HG03064 (cell line): ENCODE results near the gene WLS.

ENCODE experiments used
- ATAC-seq: cut with Tn5 transposase; IDR thresholded peaks from one replicate; pipeline ENCODE4 v1.9.1; 2021; ENCODE audit warnings: low read depth; ENCODE audit not compliant: unreplicated experiment

Gene WLS

GRCh38 chr1:68111519-68112436 lies 120.5 kb downstream of the WLS start:
- ATAC-seq: no peak

DNA sequence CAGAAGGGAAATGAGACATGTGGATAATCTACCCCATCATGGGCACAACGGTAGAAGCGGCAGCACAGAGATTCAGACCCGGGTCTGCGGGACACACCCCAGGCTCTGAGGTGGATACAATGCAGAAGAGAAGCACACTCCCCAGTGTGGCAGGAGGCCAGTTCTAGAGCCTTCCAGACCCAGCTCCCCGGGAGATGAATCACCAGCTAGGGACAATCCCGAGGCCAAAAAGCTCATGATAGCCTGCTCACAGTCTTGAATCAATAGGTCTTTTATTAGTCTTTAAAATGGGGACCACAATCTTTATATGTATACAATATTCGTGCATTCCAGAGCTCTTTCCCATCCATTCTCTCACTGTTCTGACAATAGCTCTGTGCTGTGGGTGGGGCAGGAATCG lies 124.6 kb downstream of the WLS start:
- ATAC-seq: no peak

- ATAC-seq: no peak
Measured at GRCh38 chr1:68103884-68104554, 128.3 kb downstream of the WLS start.

GRCh38 chr1:68103011-68103545 lies 129.2 kb downstream of the WLS start:
- no peak for ATAC-seq

DNA sequence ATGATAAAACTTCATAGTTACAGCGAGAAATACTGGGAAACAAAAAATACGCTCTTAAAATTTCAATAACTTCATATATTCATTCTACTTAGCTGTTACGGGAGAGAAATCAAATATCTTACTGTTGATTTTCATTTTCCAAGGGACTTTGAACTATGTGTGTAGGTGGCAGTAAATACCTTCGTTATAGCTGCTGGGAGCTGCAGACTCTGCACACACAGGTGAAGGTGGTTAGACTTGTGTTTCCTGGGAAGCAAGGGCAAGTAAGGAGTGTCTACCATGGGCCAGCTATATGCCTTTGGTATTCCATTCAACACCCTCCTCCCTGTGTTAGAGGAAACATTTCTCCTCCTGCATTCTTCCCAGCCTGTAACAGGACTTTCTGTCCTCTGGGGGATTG lies 130.5 kb downstream of the WLS start:
- no peak for ATAC-seq

GRCh38 chr1:68100571-68100970 lies 131.8 kb downstream of the WLS start:
- ATAC-seq: no peak

DNA sequence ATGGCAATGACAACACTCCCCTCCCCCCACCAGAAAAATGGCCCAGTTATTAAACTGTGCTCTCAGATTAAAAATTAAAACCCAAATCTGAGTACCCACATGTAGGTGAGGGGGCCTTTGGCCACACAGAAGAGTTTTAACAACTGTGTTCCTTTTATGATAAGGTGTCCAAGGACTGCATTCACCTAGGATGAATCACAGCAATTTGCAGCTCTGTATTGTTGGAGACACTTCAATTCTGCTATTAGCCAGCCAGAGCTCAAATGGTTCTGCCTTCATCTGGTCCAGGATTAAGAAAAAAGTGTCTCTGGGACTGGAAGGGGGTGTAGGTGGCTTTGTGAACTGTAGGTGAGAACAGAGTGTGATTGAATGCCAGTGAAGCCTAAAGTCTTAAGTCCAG lies 138.6 kb downstream of the WLS start:
- no peak for ATAC-seq

DNA sequence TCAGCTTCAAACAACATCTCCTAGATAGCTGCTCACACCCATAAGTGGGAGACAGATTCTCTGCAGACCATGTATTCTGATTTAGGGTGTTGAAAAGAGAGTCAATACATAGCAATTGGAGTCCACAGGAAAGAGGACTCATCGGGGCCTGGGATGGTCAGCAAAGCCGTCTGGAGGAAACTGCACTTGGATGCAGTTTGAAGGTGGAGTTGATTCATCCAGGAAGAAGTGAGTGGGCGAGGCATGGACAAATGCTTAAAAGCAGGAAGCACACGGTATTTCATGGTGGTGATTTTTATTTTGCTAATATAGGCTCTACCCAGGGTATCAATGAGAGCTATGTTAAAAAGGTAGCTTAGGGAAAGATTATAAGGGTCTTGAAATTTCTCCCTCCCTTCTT lies 145.1 kb downstream of the WLS start:
- no peak for ATAC-seq

DNA sequence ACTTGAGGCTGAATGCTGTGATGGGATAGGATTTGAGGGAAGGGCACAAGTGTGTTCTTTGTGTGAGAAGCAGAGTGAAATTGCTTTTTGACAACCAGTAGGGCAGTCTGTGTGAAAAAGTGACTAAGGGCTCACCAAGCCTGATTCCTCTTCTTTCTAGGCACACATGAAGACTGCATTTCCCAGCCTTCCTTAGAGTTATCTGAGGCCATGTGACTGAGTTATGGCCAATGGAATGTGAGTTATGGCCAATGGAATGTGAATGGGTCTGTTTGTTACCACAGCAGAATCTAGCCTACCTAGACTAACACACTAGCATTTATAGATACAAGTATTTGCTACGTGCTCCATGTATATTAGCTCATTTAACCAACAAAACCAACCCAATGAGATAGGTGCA lies 146.6 kb downstream of the WLS start:
- ATAC-seq: no peak

DNA sequence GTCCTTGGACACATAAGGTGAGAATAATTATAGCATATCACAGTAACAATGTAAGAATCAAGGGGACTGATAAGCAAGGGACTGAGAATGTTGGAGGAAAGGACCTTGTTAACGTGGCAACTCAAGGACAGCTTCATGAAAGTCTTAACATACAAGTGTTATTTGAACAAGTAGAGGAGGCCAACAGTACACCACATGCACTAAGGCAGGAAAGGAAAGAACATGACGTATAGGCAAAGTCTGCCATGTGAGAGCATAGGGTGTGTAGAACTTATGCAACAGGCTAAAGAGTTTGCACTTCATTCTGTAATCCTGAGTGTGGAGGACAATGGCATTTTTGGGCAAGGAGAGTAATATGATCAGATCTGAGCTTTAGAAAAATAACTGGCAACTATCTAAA lies 148.6 kb downstream of the WLS start:
- no peak for ATAC-seq

DNA sequence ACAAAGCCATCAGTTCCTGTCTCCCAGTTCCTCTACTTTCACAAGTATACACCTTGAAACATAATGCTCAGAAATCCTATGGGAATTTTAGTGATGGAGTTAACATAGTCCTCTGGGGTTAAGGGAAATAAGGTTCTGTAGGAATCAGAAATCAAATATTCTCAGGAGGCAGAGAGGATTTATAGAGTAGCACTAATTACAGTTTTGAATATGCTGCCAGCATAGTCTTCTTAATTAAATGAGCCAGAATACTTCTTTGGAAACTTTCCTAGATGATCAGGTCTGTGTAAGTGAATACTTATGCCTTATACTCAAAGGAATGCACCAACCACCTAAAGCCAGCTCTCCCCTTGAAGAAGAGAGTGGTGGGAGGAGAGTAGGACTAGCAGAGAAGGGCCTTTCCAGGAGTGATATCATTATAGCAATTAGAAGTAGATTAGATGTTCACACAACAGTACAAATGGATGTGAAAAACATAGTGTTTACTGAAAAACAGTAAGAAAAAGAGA lies 150.5 kb downstream of the WLS start:
- ATAC-seq: no peak

DNA sequence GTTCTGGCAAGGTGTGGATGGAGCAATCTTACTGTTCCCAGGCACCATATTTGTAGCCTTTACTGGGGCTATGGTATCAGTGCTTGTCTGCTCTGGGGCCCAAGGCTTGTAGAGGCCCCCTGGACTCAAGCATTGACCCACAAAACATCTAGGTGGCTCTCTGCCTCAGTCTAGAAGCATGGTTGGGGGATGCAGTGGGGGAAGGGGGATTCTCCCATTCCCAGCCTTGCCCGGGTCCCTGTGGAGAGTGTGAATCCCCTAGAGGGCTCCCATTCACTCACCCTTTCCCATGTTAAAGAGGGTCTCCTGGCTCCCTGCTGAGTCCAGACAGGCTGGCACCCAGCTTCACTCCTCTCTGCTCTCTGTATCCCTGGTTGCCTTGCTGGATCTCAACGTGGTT lies 153.7 kb downstream of the WLS start:
- no peak for ATAC-seq
